Suppressor macrophage (primary cell): ENCODE results near the gene NXPE2.
A peak's percentile ranks its signal among the peaks of the same experiment; 100 is the strongest.
"Not testable (repeated sequence)": the region's sequence is repeated elsewhere in the genome, so short reads cannot be mapped to it uniquely, and the experiment has no call there.

Experiments
- DNase-seq, 4 experiments: peaks; one replicate each; pipeline ENCODE4 v3.0.0-alpha.2; 2020 to 2022
- total RNA-seq, 17 experiments: gene quantifications; one replicate each; lab custom pipeline; 2026; ENCODE audit warnings: mixed read lengths in 6 of 17, inconsistent platforms in 3 of 17; lab: John Stamatoyannopoulos, UW

NXPE2 gene
- total RNA-seq, result 0 to 1.4 (median 0) reads per million in 17 experiments

- DNase-seq, result no peak
These were observed at the start of gene NXPE2 for GRCh38 chr11:114678125-114679036. TSS of gene NXPE2 (plus strand) at chr11:114678527. CDS start at chr11:114678576, 49 bp downstream.

- DNase-seq, result not testable (repeated sequence)
These were observed 46.8 kb upstream of the NXPE2 start for GRCh38 chr11:114631445-114631965.

- not testable (repeated sequence) for DNase-seq
These were observed 38.9 kb upstream of the NXPE2 start for GRCh38 chr11:114639440-114639839.

GRCh38 chr11:114650661-114651060 lies 27.7 kb upstream of the NXPE2 start:
- no peak for DNase-seq

GRCh38 chr11:114651145-114651718 lies 27.1 kb upstream of the NXPE2 start:
- DNase-seq, result no peak

- DNase-seq, result no peak
These were observed 25.2 kb upstream of the NXPE2 start for GRCh38 chr11:114653148-114653547.

- DNase-seq, result no peak
These were observed 13.7 kb upstream of the NXPE2 start for GRCh38 chr11:114664641-114665040.

- no peak for DNase-seq
These were observed 11.6 kb upstream of the NXPE2 start for GRCh38 chr11:114666760-114667159.

GRCh38 chr11:114668109-114668508 lies 10.2 kb upstream of the NXPE2 start:
- no peak for DNase-seq

GRCh38 chr11:114673661-114674060 lies 4.7 kb upstream of the NXPE2 start:
- DNase-seq, result no peak

- DNase-seq, result no peak
These were observed 1.2 kb downstream of the NXPE2 start for GRCh38 chr11:114679505-114679904.

- DNase-seq, result no peak
These were observed 4.7 kb downstream of the NXPE2 start for GRCh38 chr11:114683007-114683406.

- no peak for DNase-seq
These were observed 6.3 kb downstream of the NXPE2 start for GRCh38 chr11:114684636-114685035.

GRCh38 chr11:114685097-114685496 lies 6.8 kb downstream of the NXPE2 start:
- no peak for DNase-seq

GRCh38 chr11:114705280-114706024 lies 27.1 kb downstream of the NXPE2 start:
- DNase-seq, result no peak

GRCh38 chr11:114709960-114710359 lies 31.6 kb downstream of the NXPE2 start:
- no peak for DNase-seq

- no peak for DNase-seq
These were observed 35.4 kb downstream of the NXPE2 start for GRCh38 chr11:114713756-114714155.

- no peak for DNase-seq
These were observed 41.2 kb downstream of the NXPE2 start for GRCh38 chr11:114719562-114719961.

GRCh38 chr11:114724916-114725524 lies 46.7 kb downstream of the NXPE2 start:
- no peak for DNase-seq

GRCh38 chr11:114725623-114726022 lies 47.3 kb downstream of the NXPE2 start:
- no peak for DNase-seq

- no peak for DNase-seq
These were observed 58.5 kb downstream of the NXPE2 start for GRCh38 chr11:114736806-114737205.

GRCh38 chr11:114738954-114739353 lies 60.6 kb downstream of the NXPE2 start:
- DNase-seq, result peak; percentile 40 to 58 (median 44)
